Brain microvascular endothelial cell (primary cell): Measurements from ENCODE around the gene MAGI1.
"Not testable (repeated sequence)": the region's sequence is repeated elsewhere in the genome, so short reads cannot be mapped to it uniquely, and the experiment has no call there.

Source experiments
- DNase-seq: peaks from one replicate; pipeline ENCODE4 v3.0.0-alpha.2; 2020
- H3K27ac ChIP-seq: fragments of 250-450 bp; sonication (Bioruptor Pico); 2 replicates; pipeline ENCODE4 v1.5.1; 2020; ENCODE audit warnings: mild to moderate bottlenecking, moderate library complexity
- H3K27me3 ChIP-seq: fragments of 250-450 bp; sonication (Bioruptor Pico); replicated peaks from 2 replicates; pipeline ENCODE4 v1.5.1; 2020; ENCODE audit warnings: mild to moderate bottlenecking
- H3K36me3 ChIP-seq: fragments of 250-450 bp; sonication (Bioruptor Pico); replicated peaks from 2 replicates; pipeline ENCODE4 v1.5.1; 2020; ENCODE audit warnings: mild to moderate bottlenecking
- H3K4me3 ChIP-seq: 2 replicates; pipeline ENCODE4 v1.5.1; 2011; ENCODE audit warnings: low read depth, mild to moderate bottlenecking, control low read depth, low read length, moderate library complexity
- in situ Hi-C: cut with HindIII; loops from 2 replicates; pipeline ENCODE4 v1.10.0; 2017; ENCODE audit warnings: low sequenced_read_pairs, low pct_ligation_motif_present
- TF ChIP-seq, protein P1 (sequence below): IDR thresholded peaks from 2 replicates; pipeline ENCODE4 v1.5.1; 2011; ENCODE audit warnings: low read depth, mild to moderate bottlenecking, moderate library complexity, low read length, control low read depth, inconsistent platforms; ENCODE audit errors: missing control alignments

MAGI1 gene

DNA sequence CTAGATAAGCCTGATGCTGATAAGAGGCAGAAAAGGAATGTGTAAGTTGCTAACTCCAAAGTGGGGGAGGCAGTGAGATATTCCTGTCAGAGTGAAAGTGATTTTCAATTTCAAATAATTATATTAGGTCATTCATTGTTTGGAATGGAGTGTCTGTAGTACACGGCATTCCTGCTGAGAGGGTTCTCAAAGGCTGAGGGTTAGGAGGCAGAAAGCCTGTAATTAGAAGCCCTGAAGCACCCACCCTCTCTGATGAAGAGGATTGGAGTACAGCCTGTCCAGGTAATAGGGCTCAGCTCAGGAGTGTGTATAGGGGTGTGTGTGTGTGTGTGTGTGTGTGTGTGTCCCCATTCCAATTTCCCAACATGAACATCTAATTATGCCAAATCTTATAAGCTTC is 486.8 kb downstream of the MAGI1 start:
- in situ Hi-C loops: no loop called here
- H3K27ac ChIP-seq: no peak overlapping the region
- TF ChIP-seq, protein P1, sequence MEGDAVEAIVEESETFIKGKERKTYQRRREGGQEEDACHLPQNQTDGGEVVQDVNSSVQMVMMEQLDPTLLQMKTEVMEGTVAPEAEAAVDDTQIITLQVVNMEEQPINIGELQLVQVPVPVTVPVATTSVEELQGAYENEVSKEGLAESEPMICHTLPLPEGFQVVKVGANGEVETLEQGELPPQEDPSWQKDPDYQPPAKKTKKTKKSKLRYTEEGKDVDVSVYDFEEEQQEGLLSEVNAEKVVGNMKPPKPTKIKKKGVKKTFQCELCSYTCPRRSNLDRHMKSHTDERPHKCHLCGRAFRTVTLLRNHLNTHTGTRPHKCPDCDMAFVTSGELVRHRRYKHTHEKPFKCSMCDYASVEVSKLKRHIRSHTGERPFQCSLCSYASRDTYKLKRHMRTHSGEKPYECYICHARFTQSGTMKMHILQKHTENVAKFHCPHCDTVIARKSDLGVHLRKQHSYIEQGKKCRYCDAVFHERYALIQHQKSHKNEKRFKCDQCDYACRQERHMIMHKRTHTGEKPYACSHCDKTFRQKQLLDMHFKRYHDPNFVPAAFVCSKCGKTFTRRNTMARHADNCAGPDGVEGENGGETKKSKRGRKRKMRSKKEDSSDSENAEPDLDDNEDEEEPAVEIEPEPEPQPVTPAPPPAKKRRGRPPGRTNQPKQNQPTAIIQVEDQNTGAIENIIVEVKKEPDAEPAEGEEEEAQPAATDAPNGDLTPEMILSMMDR: no peak
- H3K4me3 ChIP-seq: no peak overlapping the region
- no peaks in the 10 kb centered on the region for H3K27me3 ChIP-seq
- DNase-seq: no peak
- H3K36me3 ChIP-seq: no peaks in the 10 kb centered on the region

DNA sequence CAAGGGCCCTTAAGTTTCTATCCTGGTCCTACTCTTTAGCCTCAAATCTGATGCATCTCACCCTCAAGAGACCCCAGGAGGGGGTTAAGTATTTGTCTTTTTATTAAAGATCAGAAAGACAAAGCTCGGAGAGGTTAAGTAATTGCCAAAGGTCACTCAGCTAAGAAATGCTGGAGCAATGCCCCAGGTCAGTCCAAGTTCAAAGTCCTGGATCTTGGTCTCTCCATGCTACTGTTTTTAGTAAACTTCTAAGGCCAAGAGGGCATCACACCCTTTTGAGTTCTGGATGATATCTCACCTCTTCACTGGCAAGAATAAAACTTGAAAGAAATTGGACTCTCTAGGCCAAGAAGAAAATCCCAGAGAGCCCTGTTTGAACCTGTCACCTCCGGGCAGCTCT is 488.6 kb downstream of the MAGI1 start:
- Histone ChIP-seq H3K27ac (no peak overlapping the region), H3K27me3 (no peaks in the 10 kb centered on the region), H3K36me3 (no peaks in the 10 kb centered on the region), H3K4me3 (no peak overlapping the region)
- DNase-seq: no peak
- in situ Hi-C loops: no loop called here
- TF ChIP-seq, protein P1: no peak

GRCh38 chr3:65549626-65549959 is 489.1 kb downstream of the MAGI1 start:
- Histone ChIP-seq H3K4me3 (peak overlapping the region; percentile 51), H3K36me3 (no peaks in the 10 kb centered on the region), H3K27me3 (no peaks in the 10 kb centered on the region), H3K27ac (no peak overlapping the region)
- in situ Hi-C loops: no loop called here
- DNase-seq: no peak
- TF ChIP-seq, protein P1: no peak

- H3K36me3 ChIP-seq: no peaks in the 10 kb centered on the region
- TF ChIP-seq, protein P1: no peak
- DNase-seq: no peak
- no peaks in the 10 kb centered on the region for H3K27me3 ChIP-seq
- in situ Hi-C loops: no loop called here
- H3K4me3 ChIP-seq: peak overlapping the region; percentile 51
- H3K27ac ChIP-seq: no peak overlapping the region
These were observed 489.7 kb downstream of the MAGI1 start for GRCh38 chr3:65548848-65549625.

- H3K27me3 ChIP-seq: no peaks in the 10 kb centered on the region
- no peak overlapping the region for H3K27ac ChIP-seq
- TF ChIP-seq, protein P1: no peak
- no peak for DNase-seq
- in situ Hi-C loops: no loop called here
- no peaks in the 10 kb centered on the region for H3K36me3 ChIP-seq
- no peak overlapping the region for H3K4me3 ChIP-seq
These were observed 493.3 kb downstream of the MAGI1 start for GRCh38 chr3:65545429-65545828.

DNA sequence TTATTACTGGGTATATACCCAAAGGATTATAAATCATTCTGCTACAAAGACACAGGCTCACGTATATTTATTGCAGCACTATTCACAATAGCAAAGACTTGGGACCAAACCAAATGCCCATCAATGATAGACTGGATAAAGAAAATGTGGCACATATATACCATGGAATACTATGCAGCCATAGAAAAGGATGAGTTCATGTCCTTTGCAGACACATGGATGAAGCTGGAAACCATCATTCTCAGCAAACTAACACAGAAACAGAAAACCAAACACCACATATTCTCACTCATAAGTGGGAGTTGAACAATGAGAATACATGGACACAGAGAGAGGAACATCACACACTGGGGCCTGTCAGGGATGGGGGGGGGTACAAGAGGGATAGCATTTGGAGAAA is 495.3 kb downstream of the MAGI1 start:
- in situ Hi-C loops, H3K27me3 ChIP-seq, DNase-seq, H3K27ac ChIP-seq, H3K36me3 ChIP-seq, H3K4me3 ChIP-seq: not testable (repeated sequence)
